Kidney epithelial cell (primary cell): ENCODE results near the gene SEMA6A. TPM values are rescaled to one million over a fixed set of nuclear protein-coding genes. Genes with fewer than 3 reads are reported as not detected.
A peak's percentile ranks its signal among the peaks of the same experiment; 100 is the strongest.

ENCODE experiments used
- DNase-seq: peaks from one replicate; pipeline ENCODE4 v3.0.0-alpha.2; 2010; ENCODE audit warnings: low read depth
- H3K27me3 ChIP-seq: 2 replicates; pipeline ENCODE4 v1.6.0; 2011; ENCODE audit warnings: low read length; ENCODE audit not compliant: control insufficient read depth, insufficient read depth
- H3K36me3 ChIP-seq: 2 replicates; pipeline ENCODE4 v1.5.1; 2011; ENCODE audit warnings: low read length; ENCODE audit not compliant: control insufficient read depth, insufficient read depth
- H3K4me3 ChIP-seq: 2 replicates; pipeline ENCODE4 v1.5.1; 2011; ENCODE audit warnings: low read depth, mild to moderate bottlenecking, control low read depth, low read length
- CTCF ChIP-seq: IDR thresholded peaks from 2 replicates; pipeline ENCODE4 v1.5.1; 2011; ENCODE audit warnings: mild to moderate bottlenecking, moderate library complexity, low read length, control low read depth, inconsistent platforms; ENCODE audit not compliant: insufficient read depth, poor library complexity, severe bottlenecking
- total RNA-seq: library from RNA; depleted of rRNA; stranded (reverse); fragments of >200 nt; gene quantifications from 2 replicates; pipeline ENCODE4 v1.2.3, GENCODE V29; 2015

Gene SEMA6A
- total RNA-seq, 1 donor from 2014 or later, result 6.3 TPM

DNA sequence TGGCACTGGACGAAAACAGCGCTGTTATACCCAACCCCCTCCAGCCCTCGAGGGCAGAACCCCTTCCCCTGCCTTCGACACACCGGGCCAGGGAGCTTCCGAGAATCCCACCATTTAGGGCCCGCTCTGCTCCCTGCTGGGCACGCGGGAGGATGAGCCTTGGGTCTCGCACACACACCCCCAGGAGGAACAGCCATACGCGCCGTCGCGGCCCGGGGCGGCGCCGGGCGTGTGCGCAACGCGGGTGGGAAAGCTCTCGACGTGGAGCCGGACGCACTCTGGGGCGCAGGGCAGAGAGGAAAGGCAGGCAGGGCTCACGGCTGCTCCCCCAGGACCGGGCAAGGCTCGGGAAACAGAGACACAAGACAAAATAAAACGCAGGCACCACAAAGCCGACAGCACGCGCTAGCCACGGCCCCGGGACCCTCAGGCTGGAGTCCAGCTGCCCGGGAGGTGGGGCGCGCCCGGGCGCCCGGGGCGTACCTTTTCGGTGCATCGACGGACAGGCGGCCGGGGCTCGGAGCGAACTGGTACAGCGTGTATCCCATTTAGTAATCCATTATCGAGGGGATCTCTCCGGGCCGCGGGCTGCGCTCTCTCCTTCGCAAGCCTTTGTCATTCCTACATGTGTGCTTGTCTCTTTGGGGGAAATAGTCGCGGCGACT, 789 bp downstream of the SEMA6A start:
- peaks cover 10% of the 10 kb centered on the region for H3K27me3 ChIP-seq
- no peak for TF ChIP-seq CTCF
- DNase-seq, result no peak
- no peaks in the 10 kb centered on the region for H3K36me3 ChIP-seq
- H3K4me3 ChIP-seq, result peak overlapping the region; percentile 87

DNA sequence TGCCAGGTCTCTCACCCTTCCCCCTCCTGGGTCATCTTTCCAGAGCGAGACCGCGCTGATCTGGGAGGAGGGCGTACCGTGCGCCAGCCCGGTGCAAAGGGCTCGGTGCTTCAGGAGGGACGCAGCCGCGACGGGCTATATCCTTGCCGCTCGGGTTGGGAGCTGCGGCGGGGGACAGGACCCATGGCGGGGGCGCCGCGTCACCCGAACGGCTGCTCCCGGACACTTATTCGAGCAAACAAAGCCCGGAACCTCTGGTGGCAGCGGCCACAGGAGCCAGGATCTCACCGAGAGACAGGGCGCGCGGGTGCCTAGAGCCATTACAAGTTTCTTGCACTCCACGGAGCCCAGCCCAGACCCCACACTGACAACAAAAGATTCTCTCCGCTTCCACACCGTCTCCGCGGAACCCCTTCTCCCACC, 1.3 kb downstream of the SEMA6A start:
- DNase-seq, result no peak
- Histone ChIP-seq H3K27me3 (peaks cover 10% of the 10 kb centered on the region), H3K36me3 (no peaks in the 10 kb centered on the region), H3K4me3 (peak overlapping the region; percentile 87)
- no peak for TF ChIP-seq CTCF

DNA sequence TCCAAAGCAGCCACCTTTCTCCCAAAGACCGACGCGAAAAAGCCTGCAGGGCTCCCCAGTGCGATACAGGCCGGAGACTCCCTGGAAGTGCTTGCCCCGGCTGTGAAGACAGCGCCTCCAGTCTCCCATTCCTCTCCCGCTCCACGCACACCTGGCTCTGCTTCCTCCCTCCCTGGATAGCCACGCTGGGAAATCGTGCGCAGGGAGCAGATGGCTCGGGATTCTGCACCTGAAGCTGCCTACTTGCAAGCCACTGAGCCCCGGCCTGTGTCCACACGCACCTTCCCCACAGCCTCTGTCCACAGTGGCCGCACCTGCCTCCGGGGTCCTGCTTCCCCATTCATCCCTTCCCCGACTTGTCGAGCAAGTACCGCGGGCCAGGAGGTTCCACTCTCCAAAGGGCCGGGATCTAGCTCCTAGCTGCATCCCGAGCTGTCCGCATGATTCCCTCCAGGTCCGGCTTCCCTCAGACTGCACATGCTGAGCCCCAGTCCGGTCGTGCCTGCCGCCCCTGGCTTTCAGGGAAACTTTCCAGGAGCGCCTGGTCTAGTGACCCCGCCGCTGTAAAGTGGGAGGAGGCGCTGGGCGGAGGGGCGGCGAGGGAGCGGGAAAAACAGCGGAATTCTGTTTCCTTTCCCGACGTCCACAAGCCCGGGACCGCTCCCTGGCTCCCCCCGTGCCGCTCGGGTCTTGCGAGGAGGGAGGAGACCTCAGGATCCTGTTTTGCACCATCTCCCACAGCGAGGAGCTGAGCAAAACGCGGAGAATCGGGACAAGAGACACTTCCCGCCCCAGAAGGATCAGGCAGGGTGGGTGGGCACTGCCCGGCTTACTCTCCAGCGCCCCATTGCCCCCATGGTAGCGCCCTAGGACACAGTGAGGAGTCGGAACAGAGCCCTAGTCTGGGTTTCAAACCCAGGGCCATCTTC, 2.0 kb downstream of the SEMA6A start:
- peaks cover 10% of the 10 kb centered on the region for H3K27me3 ChIP-seq
- no peak for DNase-seq
- TF ChIP-seq CTCF, result no peak
- H3K36me3 ChIP-seq, result no peaks in the 10 kb centered on the region
- H3K4me3 ChIP-seq, result peak overlapping the region; percentile 87

GRCh38 chr5:116571568-116572349, 2.9 kb downstream of the SEMA6A start:
- Histone ChIP-seq H3K4me3 (peak overlapping the region; percentile 87), H3K27me3 (peaks cover 10% of the 10 kb centered on the region), H3K36me3 (no peaks in the 10 kb centered on the region)
- DNase-seq, result no peak
- TF ChIP-seq CTCF, result peak; percentile 24

GRCh38 chr5:116569999-116570398, 4.6 kb downstream of the SEMA6A start:
- no peak for TF ChIP-seq CTCF
- H3K36me3 ChIP-seq, result no peaks in the 10 kb centered on the region
- peaks cover 10% of the 10 kb centered on the region for H3K27me3 ChIP-seq
- H3K4me3 ChIP-seq, result no peak overlapping the region
- no peak for DNase-seq
